SK-N-SH treated with all-trans-retinoic acid at 6 μM for 48 hours (cell line): Measurements from ENCODE around the gene SELENON.

ENCODE experiments used
- ATAC-seq: fragments of 200-7000 bp; cut with Tn5 transposase; 3 replicates; pipeline ENCODE4 v1.9.1; 2020; ENCODE audit warnings: mild to moderate bottlenecking, moderate library complexity
- BACH2 ChIP-seq: fragments of 250-450 bp; sonication (Bioruptor Pico); IDR thresholded peaks from 2 replicates; pipeline ENCODE4 v1.9.0; 2021; ENCODE audit warnings: mild to moderate bottlenecking, borderline replicate concordance
- CSDC2 ChIP-seq: fragments of 250-450 bp; sonication (Bioruptor Pico); IDR thresholded peaks from 2 replicates; pipeline ENCODE4 v1.5.0; 2020; ENCODE audit warnings: mild to moderate bottlenecking, moderate library complexity
- ESRRG ChIP-seq: fragments of 250-450 bp; sonication (Bioruptor Pico); IDR thresholded peaks from 2 replicates; pipeline ENCODE4 v1.6.1; 2021; ENCODE audit warnings: mild to moderate bottlenecking
- GLIS3 ChIP-seq: fragments of 250-450 bp; sonication (Bioruptor Pico); IDR thresholded peaks from 2 replicates; pipeline ENCODE4 v1.5.0; 2020; ENCODE audit warnings: mild to moderate bottlenecking, moderate library complexity
- ISL1 ChIP-seq: fragments of 250-450 bp; sonication (Bioruptor Pico); IDR thresholded peaks from 2 replicates; pipeline ENCODE4 v2.1.2; 2022; ENCODE audit warnings: mild to moderate bottlenecking, moderate library complexity
- OSR1 ChIP-seq: fragments of 250-450 bp; sonication (Bioruptor Pico); IDR thresholded peaks from 2 replicates; pipeline ENCODE4 v1.8.0; 2022; ENCODE audit warnings: moderate library complexity, mild to moderate bottlenecking, inconsistent platforms
- PPARA ChIP-seq: fragments of 250-450 bp; sonication (Bioruptor Pico); IDR thresholded peaks from 2 replicates; pipeline ENCODE4 v1.5.0; 2020; ENCODE audit warnings: mild to moderate bottlenecking, borderline replicate concordance
- RARB ChIP-seq: fragments of 250-450 bp; sonication (Bioruptor Pico); IDR thresholded peaks from 2 replicates; pipeline ENCODE4 v1.8.0; 2021; ENCODE audit warnings: mild to moderate bottlenecking, moderate library complexity
- TCF4 ChIP-seq: fragments of 250-450 bp; sonication (Bioruptor Pico); IDR thresholded peaks from 2 replicates; pipeline ENCODE4 v1.8.0; 2021; ENCODE audit warnings: mild to moderate bottlenecking, moderate library complexity, borderline replicate concordance
- TOX ChIP-seq: fragments of 250-450 bp; sonication (Bioruptor Pico); IDR thresholded peaks from 2 replicates; pipeline ENCODE4 v1.8.0; 2021; ENCODE audit warnings: mild to moderate bottlenecking, moderate library complexity, borderline replicate concordance
- ZC3H10 ChIP-seq: fragments of 250-450 bp; sonication (Bioruptor Pico); IDR thresholded peaks from 2 replicates; pipeline ENCODE4 v1.5.1; 2021; ENCODE audit warnings: mild to moderate bottlenecking, moderate library complexity
- ZFP3 ChIP-seq: fragments of 250-450 bp; sonication (Bioruptor Pico); IDR thresholded peaks from 2 replicates; pipeline ENCODE4 v1.5.0; 2020; ENCODE audit warnings: mild to moderate bottlenecking, moderate library complexity
- ZFP30 ChIP-seq: fragments of 450-650 bp; formaldehyde crosslinking; IDR thresholded peaks from 2 replicates; pipeline ENCODE4 v1.5.0; 2022; ENCODE audit warnings: mild to moderate bottlenecking, moderate library complexity
- ZNF565 ChIP-seq: fragments of 450-650 bp; formaldehyde crosslinking; conservative IDR thresholded peaks from 2 replicates; pipeline ENCODE4 v1.5.0; 2020; ENCODE audit warnings: low read depth, mild to moderate bottlenecking, moderate library complexity
- ZNF8 ChIP-seq: fragments of 450-650 bp; formaldehyde crosslinking; IDR thresholded peaks from 2 replicates; pipeline ENCODE4 v1.5.0; 2020; ENCODE audit warnings: mild to moderate bottlenecking, moderate library complexity
- TF ChIP-seq, protein P1 (sequence below): fragments of 250-450 bp; sonication (Bioruptor Pico); IDR thresholded peaks from 2 replicates; pipeline ENCODE4 v1.5.1; 2020; ENCODE audit warnings: low read depth, mild to moderate bottlenecking, moderate library complexity
- TF ChIP-seq, protein P2 (sequence below): fragments of 250-450 bp; sonication (Bioruptor Pico); IDR thresholded peaks from 2 replicates; pipeline ENCODE4 v1.5.1; 2021; ENCODE audit warnings: mild to moderate bottlenecking, moderate library complexity
- TF ChIP-seq, protein P3 (sequence below): fragments of 250-450 bp; sonication (Bioruptor Pico); IDR thresholded peaks from 2 replicates; pipeline ENCODE4 v1.5.0; 2020; ENCODE audit warnings: mild to moderate bottlenecking, moderate library complexity
- TF ChIP-seq, protein P4 (sequence below): fragments of 250-450 bp; sonication (Bioruptor Pico); IDR thresholded peaks from 2 replicates; pipeline ENCODE4 v1.8.0; 2021; ENCODE audit warnings: low read depth, mild to moderate bottlenecking, moderate library complexity, borderline replicate concordance
- TF ChIP-seq, protein P5 (sequence below): fragments of 250-450 bp; sonication (Bioruptor Pico); IDR thresholded peaks from 2 replicates; pipeline ENCODE4 v1.8.0; 2020; ENCODE audit warnings: mild to moderate bottlenecking, moderate library complexity, borderline replicate concordance

The SELENON gene

DNA sequence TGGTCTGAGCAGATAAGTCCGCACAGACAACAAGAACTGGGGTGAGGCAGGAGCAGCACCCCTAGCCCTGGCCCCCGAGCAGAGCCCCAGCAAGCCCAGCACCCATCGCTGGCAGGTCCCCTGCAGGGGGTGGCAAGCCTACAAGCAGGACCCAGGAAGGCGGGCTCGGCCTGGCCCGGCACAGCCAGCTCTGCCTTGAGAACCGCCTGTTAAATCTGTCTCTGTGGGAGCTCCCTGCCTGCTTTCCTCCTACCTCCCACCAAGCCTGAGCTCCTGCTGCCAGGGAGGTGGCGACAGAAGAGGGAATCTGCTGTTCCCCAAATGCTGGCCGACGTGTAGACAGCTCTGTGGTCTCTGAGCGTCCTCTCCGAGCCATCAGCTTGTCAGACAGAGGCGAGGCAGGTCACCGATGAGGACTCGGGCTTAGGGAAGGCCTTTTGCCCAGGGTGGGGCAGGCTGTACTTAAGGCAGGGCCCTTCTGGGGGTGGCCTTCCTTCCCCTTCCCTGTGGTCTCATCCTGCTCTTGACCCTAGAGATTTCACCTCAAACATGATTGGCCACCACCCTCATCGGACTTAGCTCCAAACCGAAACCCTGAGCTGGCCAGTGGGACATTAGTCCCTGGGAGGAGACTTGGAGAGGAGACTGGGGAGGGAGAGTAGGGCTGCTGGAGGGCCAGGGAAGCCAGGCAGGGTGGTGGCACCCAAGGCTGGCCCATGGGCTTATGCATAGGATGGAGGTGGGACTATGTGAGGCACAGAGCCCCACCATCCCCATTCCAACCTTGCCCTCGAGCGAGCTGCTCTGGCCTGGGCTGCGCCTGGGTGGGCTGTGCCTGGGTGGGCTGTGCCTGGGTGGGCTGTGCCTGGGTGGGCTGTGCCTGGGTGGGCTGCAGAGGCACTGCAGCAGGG lies 7.7 kb downstream of the SELENON start (continued):
- TF ChIP-seq, protein P1, sequence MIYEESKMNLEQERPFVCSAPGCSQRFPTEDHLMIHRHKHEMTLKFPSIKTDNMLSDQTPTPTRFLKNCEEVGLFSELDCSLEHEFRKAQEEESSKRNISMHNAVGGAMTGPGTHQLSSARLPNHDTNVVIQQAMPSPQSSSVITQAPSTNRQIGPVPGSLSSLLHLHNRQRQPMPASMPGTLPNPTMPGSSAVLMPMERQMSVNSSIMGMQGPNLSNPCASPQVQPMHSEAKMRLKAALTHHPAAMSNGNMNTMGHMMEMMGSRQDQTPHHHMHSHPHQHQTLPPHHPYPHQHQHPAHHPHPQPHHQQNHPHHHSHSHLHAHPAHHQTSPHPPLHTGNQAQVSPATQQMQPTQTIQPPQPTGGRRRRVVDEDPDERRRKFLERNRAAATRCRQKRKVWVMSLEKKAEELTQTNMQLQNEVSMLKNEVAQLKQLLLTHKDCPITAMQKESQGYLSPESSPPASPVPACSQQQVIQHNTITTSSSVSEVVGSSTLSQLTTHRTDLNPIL: no peak
- no peak for TF ChIP-seq ZNF8
- no peak for TF ChIP-seq GLIS3 (CRISPR knock-in tag)
- TF ChIP-seq, all 23 proteins: peak for 0

DNA sequence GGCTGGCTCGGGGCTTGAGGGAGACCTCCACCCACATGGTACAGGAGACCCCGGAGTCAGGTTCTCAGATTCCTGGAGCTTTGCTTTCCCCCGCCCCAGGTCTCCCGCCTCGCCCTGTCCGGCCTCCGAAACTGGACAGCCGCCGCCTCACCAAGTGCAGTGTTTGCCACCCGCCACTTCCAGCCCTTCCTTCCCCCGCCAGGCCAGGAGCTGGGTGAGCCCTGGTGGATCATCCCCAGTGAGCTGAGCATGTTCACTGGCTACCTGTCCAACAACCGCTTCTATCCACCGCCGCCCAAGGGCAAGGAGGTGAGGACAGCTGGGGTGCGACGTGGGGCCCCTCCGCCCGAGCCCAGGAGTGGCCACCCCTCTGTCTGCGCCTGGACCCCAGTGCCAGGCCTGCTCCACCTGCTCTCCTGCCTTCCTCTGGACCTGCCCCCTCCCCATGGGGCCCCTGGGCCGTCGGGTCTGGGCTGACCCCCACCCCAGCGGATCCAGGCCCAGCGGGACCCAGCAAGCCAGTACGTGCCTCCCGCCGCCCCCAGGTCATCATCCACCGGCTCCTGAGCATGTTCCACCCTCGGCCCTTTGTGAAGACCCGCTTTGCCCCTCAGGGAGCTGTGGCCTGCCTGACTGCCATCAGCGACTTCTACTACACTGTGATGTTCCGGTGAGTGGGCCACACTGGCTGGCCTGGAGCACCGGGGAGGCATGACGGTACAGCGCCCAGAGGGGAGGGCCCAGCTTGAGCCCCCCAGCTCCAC lies 8.7 kb downstream of the SELENON start:
- TF ChIP-seq, protein P2, sequence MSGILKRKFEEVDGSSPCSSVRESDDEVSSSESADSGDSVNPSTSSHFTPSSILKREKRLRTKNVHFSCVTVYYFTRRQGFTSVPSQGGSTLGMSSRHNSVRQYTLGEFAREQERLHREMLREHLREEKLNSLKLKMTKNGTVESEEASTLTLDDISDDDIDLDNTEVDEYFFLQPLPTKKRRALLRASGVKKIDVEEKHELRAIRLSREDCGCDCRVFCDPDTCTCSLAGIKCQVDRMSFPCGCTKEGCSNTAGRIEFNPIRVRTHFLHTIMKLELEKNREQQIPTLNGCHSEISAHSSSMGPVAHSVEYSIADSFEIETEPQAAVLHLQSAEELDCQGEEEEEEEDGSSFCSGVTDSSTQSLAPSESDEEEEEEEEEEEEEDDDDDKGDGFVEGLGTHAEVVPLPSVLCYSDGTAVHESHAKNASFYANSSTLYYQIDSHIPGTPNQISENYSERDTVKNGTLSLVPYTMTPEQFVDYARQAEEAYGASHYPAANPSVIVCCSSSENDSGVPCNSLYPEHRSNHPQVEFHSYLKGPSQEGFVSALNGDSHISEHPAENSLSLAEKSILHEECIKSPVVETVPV (CRISPR knock-in tag): no peak
- TF ChIP-seq PPARA (CRISPR knock-in tag) (no peak), TCF4 (no peak), ZNF565 (no peak), BACH2 (CRISPR knock-in tag) (no peak), RARB (CRISPR knock-in tag) (no peak), TOX (no peak), ESRRG (CRISPR knock-in tag) (no peak), CSDC2 (CRISPR knock-in tag) (no peak), ZC3H10 (no peak), ZFP30 (no peak)
- TF ChIP-seq, protein P3, sequence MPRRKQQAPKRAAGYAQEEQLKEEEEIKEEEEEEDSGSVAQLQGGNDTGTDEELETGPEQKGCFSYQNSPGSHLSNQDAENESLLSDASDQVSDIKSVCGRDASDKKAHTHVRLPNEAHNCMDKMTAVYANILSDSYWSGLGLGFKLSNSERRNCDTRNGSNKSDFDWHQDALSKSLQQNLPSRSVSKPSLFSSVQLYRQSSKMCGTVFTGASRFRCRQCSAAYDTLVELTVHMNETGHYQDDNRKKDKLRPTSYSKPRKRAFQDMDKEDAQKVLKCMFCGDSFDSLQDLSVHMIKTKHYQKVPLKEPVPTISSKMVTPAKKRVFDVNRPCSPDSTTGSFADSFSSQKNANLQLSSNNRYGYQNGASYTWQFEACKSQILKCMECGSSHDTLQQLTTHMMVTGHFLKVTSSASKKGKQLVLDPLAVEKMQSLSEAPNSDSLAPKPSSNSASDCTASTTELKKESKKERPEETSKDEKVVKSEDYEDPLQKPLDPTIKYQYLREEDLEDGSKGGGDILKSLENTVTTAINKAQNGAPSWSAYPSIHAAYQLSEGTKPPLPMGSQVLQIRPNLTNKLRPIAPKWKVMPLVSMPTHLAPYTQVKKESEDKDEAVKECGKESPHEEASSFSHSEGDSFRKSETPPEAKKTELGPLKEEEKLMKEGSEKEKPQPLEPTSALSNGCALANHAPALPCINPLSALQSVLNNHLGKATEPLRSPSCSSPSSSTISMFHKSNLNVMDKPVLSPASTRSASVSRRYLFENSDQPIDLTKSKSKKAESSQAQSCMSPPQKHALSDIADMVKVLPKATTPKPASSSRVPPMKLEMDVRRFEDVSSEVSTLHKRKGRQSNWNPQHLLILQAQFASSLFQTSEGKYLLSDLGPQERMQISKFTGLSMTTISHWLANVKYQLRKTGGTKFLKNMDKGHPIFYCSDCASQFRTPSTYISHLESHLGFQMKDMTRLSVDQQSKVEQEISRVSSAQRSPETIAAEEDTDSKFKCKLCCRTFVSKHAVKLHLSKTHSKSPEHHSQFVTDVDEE (CRISPR knock-in tag): no peak
- TF ChIP-seq, protein P4, sequence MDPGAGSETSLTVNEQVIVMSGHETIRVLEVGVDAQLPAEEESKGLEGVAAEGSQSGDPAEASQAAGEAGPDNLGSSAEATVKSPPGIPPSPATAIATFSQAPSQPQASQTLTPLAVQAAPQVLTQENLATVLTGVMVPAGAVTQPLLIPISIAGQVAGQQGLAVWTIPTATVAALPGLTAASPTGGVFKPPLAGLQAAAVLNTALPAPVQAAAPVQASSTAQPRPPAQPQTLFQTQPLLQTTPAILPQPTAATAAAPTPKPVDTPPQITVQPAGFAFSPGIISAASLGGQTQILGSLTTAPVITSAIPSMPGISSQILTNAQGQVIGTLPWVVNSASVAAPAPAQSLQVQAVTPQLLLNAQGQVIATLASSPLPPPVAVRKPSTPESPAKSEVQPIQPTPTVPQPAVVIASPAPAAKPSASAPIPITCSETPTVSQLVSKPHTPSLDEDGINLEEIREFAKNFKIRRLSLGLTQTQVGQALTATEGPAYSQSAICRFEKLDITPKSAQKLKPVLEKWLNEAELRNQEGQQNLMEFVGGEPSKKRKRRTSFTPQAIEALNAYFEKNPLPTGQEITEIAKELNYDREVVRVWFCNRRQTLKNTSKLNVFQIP (CRISPR knock-in tag): no peak
- TF ChIP-seq, protein P5, sequence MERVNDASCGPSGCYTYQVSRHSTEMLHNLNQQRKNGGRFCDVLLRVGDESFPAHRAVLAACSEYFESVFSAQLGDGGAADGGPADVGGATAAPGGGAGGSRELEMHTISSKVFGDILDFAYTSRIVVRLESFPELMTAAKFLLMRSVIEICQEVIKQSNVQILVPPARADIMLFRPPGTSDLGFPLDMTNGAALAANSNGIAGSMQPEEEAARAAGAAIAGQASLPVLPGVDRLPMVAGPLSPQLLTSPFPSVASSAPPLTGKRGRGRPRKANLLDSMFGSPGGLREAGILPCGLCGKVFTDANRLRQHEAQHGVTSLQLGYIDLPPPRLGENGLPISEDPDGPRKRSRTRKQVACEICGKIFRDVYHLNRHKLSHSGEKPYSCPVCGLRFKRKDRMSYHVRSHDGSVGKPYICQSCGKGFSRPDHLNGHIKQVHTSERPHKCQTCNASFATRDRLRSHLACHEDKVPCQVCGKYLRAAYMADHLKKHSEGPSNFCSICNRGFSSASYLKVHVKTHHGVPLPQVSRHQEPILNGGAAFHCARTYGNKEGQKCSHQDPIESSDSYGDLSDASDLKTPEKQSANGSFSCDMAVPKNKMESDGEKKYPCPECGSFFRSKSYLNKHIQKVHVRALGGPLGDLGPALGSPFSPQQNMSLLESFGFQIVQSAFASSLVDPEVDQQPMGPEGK: no peak

DNA sequence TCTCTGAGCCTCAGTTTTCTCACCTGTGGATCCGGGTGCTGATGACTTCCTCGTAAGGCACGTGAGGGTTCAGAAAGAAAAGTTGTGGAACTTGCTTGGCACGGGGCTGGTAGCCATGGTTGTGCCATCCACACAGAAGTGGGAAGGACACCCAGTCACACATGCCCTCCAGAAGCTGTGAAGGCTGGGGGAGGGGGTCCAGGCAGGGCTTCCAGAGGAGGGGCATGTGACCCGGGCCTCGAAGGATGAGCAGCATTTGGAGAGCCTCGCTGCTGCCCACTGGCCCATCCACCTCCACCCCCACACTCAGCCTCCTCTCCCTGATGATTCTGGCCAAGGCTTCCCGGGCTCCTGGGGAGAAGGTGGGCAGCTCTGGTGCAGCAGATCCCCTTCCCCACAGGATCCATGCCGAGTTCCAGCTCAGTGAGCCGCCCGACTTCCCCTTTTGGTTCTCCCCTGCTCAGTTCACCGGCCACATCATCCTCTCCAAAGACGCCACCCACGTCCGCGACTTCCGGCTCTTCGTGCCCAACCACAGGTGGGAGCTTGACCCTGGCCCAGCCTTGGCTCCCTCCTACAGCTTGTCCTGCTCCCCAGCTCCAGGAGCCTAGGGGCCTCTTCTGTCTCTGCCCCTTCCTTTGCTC lies 9.4 kb downstream of the SELENON start:
- no peak for ATAC-seq
- TF ChIP-seq TCF4 (no peak), OSR1 (CRISPR knock-in tag) (no peak), BACH2 (CRISPR knock-in tag) (no peak), ISL1 (CRISPR knock-in tag) (no peak), ZC3H10 (no peak), GLIS3 (CRISPR knock-in tag) (no peak), ESRRG (CRISPR knock-in tag) (no peak), CSDC2 (CRISPR knock-in tag) (no peak), ZFP3 (CRISPR knock-in tag) (no peak), ZNF8 (no peak)
- TF ChIP-seq, protein P5: no peak
- TF ChIP-seq, protein P3 (CRISPR knock-in tag): no peak

More for the DNA sequence above, 8.7 kb downstream of the SELENON start:
- no peak for ATAC-seq
